Subcutaneous adipose tissue (tissue), 4 donors: ENCODE results near the gene CDH4. TPM values are rescaled to one million over a fixed set of nuclear protein-coding genes. Genes with fewer than 3 reads are reported as not detected.

ENCODE experiments used
- total RNA-seq, 4 donors: library from RNA; depleted of rRNA; stranded (reverse); fragments of >200 nt; gene quantifications; one replicate each; pipeline ENCODE4 v1.1.0, GENCODE V29; 2016
- TF ChIP-seq, protein P1 (sequence below): fragments of 450-650 bp; IDR thresholded peaks from one replicate; pipeline ENCODE4 v1.5.1; 2016; ENCODE audit warnings: low read depth, mild to moderate bottlenecking, control low read depth, antibody characterized with exemption, moderate library complexity

CDH4 gene
- total RNA-seq, 4 donors from 2014 or later: not detected

- TF ChIP-seq, protein P1, sequence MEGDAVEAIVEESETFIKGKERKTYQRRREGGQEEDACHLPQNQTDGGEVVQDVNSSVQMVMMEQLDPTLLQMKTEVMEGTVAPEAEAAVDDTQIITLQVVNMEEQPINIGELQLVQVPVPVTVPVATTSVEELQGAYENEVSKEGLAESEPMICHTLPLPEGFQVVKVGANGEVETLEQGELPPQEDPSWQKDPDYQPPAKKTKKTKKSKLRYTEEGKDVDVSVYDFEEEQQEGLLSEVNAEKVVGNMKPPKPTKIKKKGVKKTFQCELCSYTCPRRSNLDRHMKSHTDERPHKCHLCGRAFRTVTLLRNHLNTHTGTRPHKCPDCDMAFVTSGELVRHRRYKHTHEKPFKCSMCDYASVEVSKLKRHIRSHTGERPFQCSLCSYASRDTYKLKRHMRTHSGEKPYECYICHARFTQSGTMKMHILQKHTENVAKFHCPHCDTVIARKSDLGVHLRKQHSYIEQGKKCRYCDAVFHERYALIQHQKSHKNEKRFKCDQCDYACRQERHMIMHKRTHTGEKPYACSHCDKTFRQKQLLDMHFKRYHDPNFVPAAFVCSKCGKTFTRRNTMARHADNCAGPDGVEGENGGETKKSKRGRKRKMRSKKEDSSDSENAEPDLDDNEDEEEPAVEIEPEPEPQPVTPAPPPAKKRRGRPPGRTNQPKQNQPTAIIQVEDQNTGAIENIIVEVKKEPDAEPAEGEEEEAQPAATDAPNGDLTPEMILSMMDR: no peak
Observed at GRCh38 chr20:61696181-61696735, 444.2 kb downstream of the CDH4 start.

- TF ChIP-seq, protein P1: no peak
Observed at GRCh38 chr20:61697666-61698597, 445.9 kb downstream of the CDH4 start.

DNA sequence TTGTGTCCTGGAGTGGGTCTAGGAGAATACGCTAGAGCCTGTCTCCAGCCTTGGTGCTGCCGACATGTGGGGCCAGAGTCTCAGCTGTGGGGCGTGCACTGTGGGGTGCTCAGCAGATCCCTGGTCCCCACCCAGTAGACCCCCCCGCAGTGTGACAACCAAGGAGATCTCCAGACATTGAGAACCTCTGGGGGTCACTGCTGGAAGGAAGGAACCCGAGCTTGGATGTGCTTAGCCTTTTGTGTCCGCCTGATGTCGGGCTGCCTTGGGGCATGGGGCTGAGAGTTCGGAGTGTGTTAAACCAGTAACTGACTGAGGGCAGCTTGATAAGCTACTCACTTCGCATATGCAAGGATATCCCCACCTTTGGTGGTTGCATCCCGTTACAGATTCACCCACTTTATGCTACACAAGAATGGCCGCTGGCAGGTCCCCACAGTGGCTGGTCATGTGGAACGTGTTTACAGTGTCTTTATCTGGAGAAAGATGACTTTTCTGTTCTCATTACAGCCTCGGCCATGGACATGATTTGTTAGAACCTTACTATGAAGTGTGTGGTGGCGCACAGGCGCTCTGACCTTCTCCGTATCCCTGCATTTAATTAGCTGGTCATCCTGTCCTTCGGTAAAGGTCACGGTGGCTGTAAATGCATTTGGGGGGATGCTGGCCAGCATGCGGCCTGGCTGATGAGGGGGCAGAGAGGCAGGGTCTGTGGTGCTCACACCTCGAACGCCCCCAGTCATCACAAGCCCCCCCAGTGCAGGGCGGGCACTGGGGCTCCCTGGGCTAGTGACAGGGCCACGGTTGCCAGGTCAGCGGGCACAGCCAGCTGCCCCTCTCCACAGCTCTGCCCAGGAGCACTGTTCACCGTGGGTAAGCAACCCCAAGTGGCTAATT lies 446.8 kb downstream of the CDH4 start:
- TF ChIP-seq, protein P1: no peak

- TF ChIP-seq, protein P1: no peak
Observed at GRCh38 chr20:61699495-61700374, 447.7 kb downstream of the CDH4 start.

- TF ChIP-seq, protein P1: no peak
Observed at GRCh38 chr20:61700595-61701140, 448.6 kb downstream of the CDH4 start.

DNA sequence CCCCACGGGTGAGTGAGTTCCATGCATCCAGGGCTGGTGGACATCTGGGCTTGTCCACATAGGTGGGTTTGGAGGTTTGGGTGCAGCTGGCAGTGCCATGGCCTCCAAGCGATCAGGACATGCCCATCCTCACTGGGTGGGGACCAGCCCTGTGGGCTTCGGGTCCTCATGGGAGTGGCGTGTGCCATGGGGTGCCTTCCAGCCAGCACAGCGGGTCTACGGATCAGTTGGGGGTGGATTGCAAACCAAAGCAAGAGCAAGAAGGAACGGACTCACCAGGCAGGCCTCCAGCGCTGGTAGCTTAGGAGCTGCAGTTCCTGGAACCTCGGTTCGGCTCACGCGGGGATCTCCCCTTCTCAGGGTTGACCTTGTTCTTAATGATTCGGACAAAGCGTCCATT lies 449.3 kb downstream of the CDH4 start:
- TF ChIP-seq, protein P1: no peak
